Measurements from ENCODE around the gene C3AR1.

- TF ChIP-seq POLR2AphosphoS5 (IDR thresholded peaks at IDR 0.05; ENCODE audit: low read depth, low read length) (no peak), POLR2A (IDR thresholded peaks at IDR 0.05; ENCODE audit: low read depth, low read length) (no peak)
These were observed 30.6 kb downstream of the C3AR1 start for GRCh38 chr12:8035440-8036010.

Data from GM12892 (cell line).